ENCODE results near the gene GALK2. TPM values are rescaled to one million over a fixed set of nuclear protein-coding genes. Genes with fewer than 3 reads are reported as not detected.

Gene GALK2
- total and polyA plus RNA-seq, 2 of the 4 experiments (the other 2 are of a cell fraction) = 27.0 to 63.6 TPM

GRCh38 chr15:49196856-49197255 is 26.8 kb downstream of the GALK2 start:
- WGBS, 2 experiments (ENCODE audit: extremely low coverage in 2 of 2, insufficient read length in 1 of 2) = no CpG with 5 or more reads among the region's 4 CpGs
- dilution Hi-C loops (cut with HindIII; ENCODE audit: low sequenced_read_pairs, unreplicated experiment) = no loop called here
- TF ChIP-seq BHLHE40 (IDR thresholded peaks at IDR 0.05; ENCODE audit: low read depth, low read length) (no peak), POLR2A (IDR thresholded peaks at IDR 0.05; ENCODE audit: low read depth, low read length) (no peak), SMC3 (IDR thresholded peaks at IDR 0.05; ENCODE audit: low read depth, low read length) (no peak), FOS (IDR thresholded peaks at IDR 0.05; ENCODE audit: low read depth, low read length) (no peak), CTCF (conservative IDR thresholded peaks at IDR 0.05; ENCODE audit: low read depth, low read length) (no peak), NFE2L2 (IDR thresholded peaks at IDR 0.05; ENCODE audit: low read depth, low read length) (no peak)

More at GRCh38 chr15:49196856-49197255, 26.8 kb downstream of the GALK2 start:
- no peak overlapping the region for H2BK120ac ChIP-seq (ENCODE audit: low read depth, low read length)
- H4K8ac ChIP-seq (ENCODE audit: low read depth in 2 of 2, low read length in 2 of 2) = no peak overlapping the region
- no peak overlapping the region for H3K4ac ChIP-seq (ENCODE audit: low read depth, low read length)
- no peak for ATAC-seq (ENCODE audit: low read depth)
- H3K18ac ChIP-seq (ENCODE audit: low read depth, low read length) = no peak overlapping the region
- intact Hi-C loops (cut with micrococcal nuclease) = loop anchor here (5.0 kb wide), 1 partner anchor 35 kb away; no protein-coding TSS in a partner anchor
- H3K14ac ChIP-seq (replicated peaks; ENCODE audit: low read depth, low read length) = no peak overlapping the region
- H2BK20ac ChIP-seq (ENCODE audit: low read depth, low read length) = no peak overlapping the region
- H2AK5ac ChIP-seq (ENCODE audit: low read depth, low read length) = no peak overlapping the region
- H3K4me2 ChIP-seq (ENCODE audit: low read depth, low read length) = no peak overlapping the region
- H2AK9ac ChIP-seq (replicated peaks; ENCODE audit: low read depth, low read length, poor library complexity) = no peak overlapping the region
- H2AFZ ChIP-seq (replicated peaks; ENCODE audit: low read length, poor library complexity) = no peak overlapping the region
- H3K27me3 ChIP-seq (ENCODE audit: control insufficient read depth, insufficient read depth, low read length) = no peaks in the 10 kb centered on the region
- H3K9ac ChIP-seq (ENCODE audit: low read depth, low read length) = no peak overlapping the region
- no peak overlapping the region for H4K91ac ChIP-seq (ENCODE audit: insufficient read depth, low read depth, low read length)
- H3K9me1 ChIP-seq (ENCODE audit: insufficient read depth, low read length) = peaks cover 7% of the 10 kb centered on the region; the same call in 1 of the 2 replicates
- H3K4me3 ChIP-seq (ENCODE audit: insufficient read depth, low read depth, low read length) = no peak overlapping the region
- DNase-seq = no peak
- ChIA-PET CTCF (no interaction called here), POLR2A (ENCODE audit: unreplicated experiment) (no interaction called here)
- H3K79me1 ChIP-seq (ENCODE audit: low read depth in 1 of 2, low read length in 2 of 2) = peaks cover 25 to 36% of the 10 kb centered on the region in 2 experiments
- H3K56ac ChIP-seq (ENCODE audit: extremely low read depth, insufficient read depth, low read length) = no peak overlapping the region
- BruUV-seq (replicated peaks) = no TSS peak
- in situ Hi-C loops (cut with MboI; ENCODE audit: low sequenced_read_pairs) = no loop called here
- H4K5ac ChIP-seq (ENCODE audit: low read depth, low read length) = no peak overlapping the region
- no peak overlapping the region for H3K23ac ChIP-seq (ENCODE audit: low read depth, low read length)
- H4K20me1 ChIP-seq (ENCODE audit: insufficient read depth, low read length) = no peaks in the 10 kb centered on the region; the same call in 1 of the 2 replicates
- H3K27ac ChIP-seq (ENCODE audit: insufficient read depth, low read length) = no peak overlapping the region
- H2BK5ac ChIP-seq (ENCODE audit: low read depth, low read length, poor library complexity, severe bottlenecking) = no peak overlapping the region
- H3K4me1 ChIP-seq (ENCODE audit: control insufficient read depth, insufficient read depth, low read length) = peaks cover 2% of the 10 kb centered on the region; the same call in 1 of the 2 replicates
- no peaks in the 10 kb centered on the region for H3K36me3 ChIP-seq (ENCODE audit: control insufficient read depth, insufficient read depth, low read length)
- no peaks in the 10 kb centered on the region for H3K9me3 ChIP-seq (ENCODE audit: control insufficient read depth, insufficient read depth, low read length)
- no peak overlapping the region for H2BK15ac ChIP-seq (ENCODE audit: low read depth, low read length)
